ENCODE measurements around the gene TMPRSS4.
A peak's percentile ranks its signal among the peaks of the same experiment; 100 is the strongest.

TMPRSS4 gene

GRCh38 chr11:118102721-118103261 is 25.9 kb downstream of the TMPRSS4 start:
- DNase-seq (ENCODE audit: low read depth): no peak
- no peak for TF ChIP-seq CTCF (conservative IDR thresholded peaks at IDR 0.05; ENCODE audit: control insufficient read depth, insufficient read depth, low read depth, low read length)

GRCh38 chr11:118104491-118104890 is 27.6 kb downstream of the TMPRSS4 start:
- DNase-seq (ENCODE audit: low read depth): no peak
- no peak for TF ChIP-seq CTCF (conservative IDR thresholded peaks at IDR 0.05; ENCODE audit: control insufficient read depth, insufficient read depth, low read depth, low read length)
- H3K4me3 ChIP-seq (ENCODE audit: control insufficient read depth, low read depth, low read length): no peak overlapping the region

More at GRCh38 chr11:118102721-118103261, 25.9 kb downstream of the TMPRSS4 start:
- no peak overlapping the region for H3K4me3 ChIP-seq (ENCODE audit: control insufficient read depth, low read depth, low read length)

- no peak overlapping the region for H3K4me3 ChIP-seq (ENCODE audit: control insufficient read depth, low read depth, low read length)
- DNase-seq (ENCODE audit: low read depth): no peak
- no peak for TF ChIP-seq CTCF (conservative IDR thresholded peaks at IDR 0.05; ENCODE audit: control insufficient read depth, insufficient read depth, low read depth, low read length)
Measured at GRCh38 chr11:118105657-118106305, 28.9 kb downstream of the TMPRSS4 start.

- TF ChIP-seq CTCF (conservative IDR thresholded peaks at IDR 0.05; ENCODE audit: control insufficient read depth, insufficient read depth, low read depth, low read length): no peak
- no peak for DNase-seq (ENCODE audit: low read depth)
- H3K4me3 ChIP-seq (ENCODE audit: control insufficient read depth, low read depth, low read length): no peak overlapping the region
Measured at GRCh38 chr11:118106789-118107335, 30.0 kb downstream of the TMPRSS4 start.

DNA sequence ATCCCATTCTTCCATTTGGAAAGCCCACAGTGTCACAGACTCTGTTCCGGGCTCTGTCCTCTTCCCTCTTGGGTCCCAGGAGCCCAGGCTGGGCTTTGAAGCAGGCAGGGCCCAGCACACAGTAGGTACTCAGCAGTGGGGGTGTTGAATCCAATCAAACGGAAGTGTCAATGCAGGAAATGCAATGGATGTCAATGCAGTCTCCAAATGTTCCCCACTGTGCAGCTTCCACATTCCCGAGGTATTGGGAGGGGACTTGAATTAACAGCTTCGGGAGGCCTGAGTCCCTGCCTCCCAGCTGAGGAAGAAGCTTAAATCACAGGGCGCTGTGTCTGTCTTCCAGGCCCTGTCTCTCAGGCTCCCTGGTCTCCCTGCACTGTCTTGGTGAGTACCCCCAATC is 31.6 kb downstream of the TMPRSS4 start:
- no peak for TF ChIP-seq CTCF (conservative IDR thresholded peaks at IDR 0.05; ENCODE audit: control insufficient read depth, insufficient read depth, low read depth, low read length)
- DNase-seq (ENCODE audit: low read depth): no peak
- H3K4me3 ChIP-seq (ENCODE audit: control insufficient read depth, low read depth, low read length): no peak overlapping the region

DNA sequence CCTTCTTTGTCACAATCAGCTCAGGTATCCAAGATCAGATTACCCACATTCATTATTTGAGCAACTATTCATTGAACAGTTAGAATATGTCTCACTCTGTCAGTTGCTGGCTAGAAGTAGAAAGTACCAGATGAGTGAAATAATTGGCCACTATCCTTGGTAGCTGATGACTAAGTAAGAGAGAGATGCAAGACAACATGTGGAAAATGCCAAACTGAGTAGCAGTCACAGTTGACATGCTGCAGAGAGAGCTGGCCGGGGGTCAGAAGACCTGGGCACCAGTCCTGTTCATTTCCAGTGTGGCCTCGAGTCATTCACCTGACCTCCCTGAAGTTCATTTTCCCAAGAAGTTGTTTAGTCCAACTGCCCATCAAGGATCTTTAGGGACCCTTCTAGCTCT is 32.4 kb downstream of the TMPRSS4 start:
- TF ChIP-seq CTCF (conservative IDR thresholded peaks at IDR 0.05; ENCODE audit: control insufficient read depth, insufficient read depth, low read depth, low read length): no peak
- peak; percentile 30 for DNase-seq (ENCODE audit: low read depth)
- H3K4me3 ChIP-seq (ENCODE audit: control insufficient read depth, low read depth, low read length): no peak overlapping the region

Data from fibroblast of mammary gland (primary cell).